ENCODE results near the gene FOXP3.

FOXP3 gene

DNA sequence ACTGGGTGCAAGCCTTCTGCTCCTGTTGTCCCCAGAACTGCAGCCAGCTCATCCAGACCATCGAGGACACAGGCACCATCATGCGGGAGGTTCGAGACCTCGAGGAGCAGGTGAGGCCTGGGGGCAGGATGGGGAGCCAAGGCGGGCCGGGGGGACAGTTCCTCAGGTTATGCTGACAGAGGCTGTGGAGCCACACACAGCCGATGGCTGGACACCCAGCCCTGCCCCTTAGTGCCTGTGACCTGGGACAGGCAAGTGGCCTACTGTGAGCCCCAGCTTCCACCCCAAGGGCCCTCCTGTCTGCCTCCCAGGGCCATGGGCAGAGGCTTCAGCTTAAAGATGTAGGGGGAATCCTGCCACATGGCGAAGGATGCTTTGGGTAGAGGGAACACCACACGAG lies 14.9 kb downstream of the FOXP3 start:
- DNase-seq (ENCODE audit: low spot score) = no peak

- DNase-seq (ENCODE audit: low spot score) = no peak
Observed at GRCh38 chrX:49249071-49249470, 15.4 kb downstream of the FOXP3 start.

DNA sequence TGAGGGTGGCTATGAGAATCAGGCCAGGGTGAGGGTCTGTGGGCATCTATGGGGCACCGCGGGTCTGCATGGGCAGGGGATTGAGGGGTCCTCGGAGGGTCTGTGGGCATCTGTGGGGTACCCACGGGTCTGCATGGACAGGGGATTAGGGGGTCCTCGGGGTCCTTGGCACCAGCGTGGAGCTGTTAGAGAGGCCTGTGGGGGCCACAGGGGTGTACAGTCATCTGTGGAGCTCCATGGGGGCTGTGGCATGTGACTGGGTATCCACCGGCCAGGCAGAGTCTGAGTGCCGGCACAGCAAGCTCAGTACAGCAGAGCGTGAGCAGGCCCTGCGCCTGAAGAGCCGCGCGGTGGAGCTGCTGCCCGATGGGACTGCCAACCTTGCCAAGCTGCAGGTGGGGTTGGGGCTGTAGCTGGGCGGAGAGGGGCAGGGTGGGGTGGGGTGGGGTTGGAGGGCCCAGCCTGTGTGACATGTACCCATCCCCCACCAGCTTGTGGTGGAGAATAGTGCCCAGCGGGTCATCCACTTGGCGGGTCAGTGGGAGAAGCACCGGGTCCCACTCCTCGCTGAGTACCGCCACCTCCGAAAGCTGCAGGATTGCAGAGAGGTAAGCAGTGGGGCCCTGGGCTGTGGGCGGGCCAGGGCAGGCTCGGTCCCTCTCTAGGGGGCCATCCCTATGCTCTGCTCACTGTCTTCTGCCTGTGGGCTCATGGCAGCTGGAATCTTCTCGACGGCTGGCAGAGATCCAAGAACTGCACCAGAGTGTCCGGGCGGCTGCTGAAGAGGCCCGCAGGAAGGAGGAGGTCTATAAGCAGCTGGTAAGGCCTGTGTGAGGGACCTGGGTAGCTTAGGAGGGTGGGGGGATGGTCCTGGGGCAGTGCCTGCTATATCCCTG lies 16.3 kb downstream of the FOXP3 start:
- no peak for DNase-seq (ENCODE audit: low spot score)

- DNase-seq (ENCODE audit: low spot score) = no peak
Observed at GRCh38 chrX:49247346-49247745, 17.2 kb downstream of the FOXP3 start.

- DNase-seq (ENCODE audit: low spot score) = no peak
Observed at GRCh38 chrX:49246541-49246940, 18.0 kb downstream of the FOXP3 start.

DNA sequence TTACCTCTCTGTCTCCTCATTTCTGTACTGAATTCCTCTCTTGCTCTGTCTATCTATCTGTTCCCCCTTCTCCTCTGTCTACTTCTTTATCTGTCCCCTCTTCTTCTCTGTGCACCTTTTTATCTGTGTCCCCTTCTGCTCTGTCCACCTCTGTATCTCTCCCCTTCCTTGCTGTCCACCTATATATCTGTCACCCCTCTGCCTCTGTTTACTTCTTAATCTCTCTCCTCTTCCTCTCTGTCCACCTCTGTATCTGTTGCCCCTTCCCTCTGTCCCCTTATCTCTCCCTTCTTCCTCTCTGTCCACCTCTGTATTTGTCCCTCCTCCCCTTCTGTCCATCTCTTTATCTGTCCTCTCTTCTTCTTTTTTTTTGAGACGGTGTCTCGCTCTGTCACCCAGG lies 20.3 kb downstream of the FOXP3 start:
- no peak for DNase-seq (ENCODE audit: low spot score)

DNA sequence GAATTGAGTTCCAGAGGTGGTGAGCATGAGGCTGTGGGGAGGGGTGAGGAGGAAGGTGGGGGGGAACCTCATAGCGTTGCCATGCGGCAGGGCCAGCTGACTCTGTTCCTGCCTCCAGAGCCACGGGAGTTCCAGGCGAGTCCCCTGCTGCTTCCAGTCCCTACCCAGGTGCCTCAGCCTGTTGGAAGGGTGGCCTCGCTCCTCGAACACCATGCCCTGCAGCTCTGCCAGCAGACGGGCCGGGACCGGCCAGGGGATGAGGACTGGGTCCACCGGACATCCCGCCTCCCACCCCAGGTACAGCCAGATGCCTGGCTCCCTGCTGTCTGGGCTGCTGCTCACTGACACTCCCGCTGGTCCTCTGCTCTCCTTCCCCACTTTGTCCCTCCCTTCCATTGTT lies 21.3 kb downstream of the FOXP3 start:
- no peak for DNase-seq (ENCODE audit: low spot score)

DNA sequence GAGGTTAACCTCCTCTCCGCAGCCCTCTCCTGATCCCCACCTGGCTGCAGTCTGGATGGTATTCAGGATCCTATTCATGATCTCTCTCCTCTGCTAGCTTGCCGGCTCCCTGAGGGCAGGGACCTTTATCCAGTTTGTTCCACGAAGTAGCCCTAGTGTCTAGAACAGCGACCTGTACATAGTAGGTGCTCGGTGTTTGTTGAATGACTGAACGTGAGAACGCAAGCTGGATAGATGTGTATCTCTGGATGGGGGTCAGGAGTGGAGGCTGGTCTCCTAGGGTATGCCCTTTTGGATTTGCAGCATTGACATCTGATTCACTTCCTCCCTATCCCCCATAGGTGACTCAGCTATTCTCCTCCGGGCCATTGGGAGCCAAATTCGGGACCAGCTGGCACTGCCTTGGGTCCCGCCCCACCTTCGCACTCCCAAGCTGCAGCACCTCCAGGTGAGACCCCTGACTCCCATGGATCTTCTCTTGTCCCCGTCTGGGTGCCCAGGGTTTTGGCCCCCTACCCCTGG lies 21.9 kb downstream of the FOXP3 start:
- DNase-seq (ENCODE audit: low spot score) = no peak

DNA sequence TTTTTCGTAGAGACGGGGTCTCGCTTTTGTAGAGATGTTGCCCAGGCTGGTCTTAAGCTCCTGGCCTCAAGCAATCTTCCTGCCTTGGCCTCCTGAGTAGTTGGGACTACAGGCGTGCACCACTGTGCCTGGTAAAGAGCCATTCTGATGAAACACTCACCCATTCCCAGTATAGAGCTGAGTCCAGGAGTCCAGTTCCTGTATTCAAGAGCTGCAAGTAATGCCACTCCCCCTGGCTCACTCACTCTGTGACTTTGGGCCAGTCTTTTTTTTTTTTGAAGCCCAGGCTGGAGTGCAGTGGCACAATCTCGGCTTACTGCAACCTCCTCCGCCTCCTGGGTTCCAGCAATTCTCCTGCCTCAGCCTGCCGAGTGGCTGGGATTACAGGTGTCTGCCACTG lies 25.8 kb downstream of the FOXP3 start:
- no peak for DNase-seq (ENCODE audit: low spot score)

DNA sequence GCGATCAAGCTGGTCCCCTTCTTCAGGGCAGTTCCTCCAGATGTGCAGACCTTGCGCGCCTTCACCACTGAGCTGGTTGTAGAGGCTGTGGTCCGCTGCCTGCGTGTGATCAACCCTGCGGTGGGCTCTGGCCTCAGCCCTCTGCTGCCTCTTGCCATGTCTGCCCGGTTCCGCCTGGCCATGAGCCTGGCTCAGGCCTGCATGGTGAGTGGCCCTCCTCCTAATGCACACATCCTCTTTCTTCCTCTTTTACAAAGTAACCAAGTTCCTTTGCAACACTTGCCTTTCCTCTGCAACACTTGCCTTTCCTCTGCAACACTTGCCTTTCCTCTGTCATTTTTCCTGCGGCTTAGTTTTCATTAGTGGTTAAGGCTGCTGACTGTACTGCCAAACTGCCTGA lies 27.4 kb downstream of the FOXP3 start:
- DNase-seq (ENCODE audit: low spot score) = no peak

DNA sequence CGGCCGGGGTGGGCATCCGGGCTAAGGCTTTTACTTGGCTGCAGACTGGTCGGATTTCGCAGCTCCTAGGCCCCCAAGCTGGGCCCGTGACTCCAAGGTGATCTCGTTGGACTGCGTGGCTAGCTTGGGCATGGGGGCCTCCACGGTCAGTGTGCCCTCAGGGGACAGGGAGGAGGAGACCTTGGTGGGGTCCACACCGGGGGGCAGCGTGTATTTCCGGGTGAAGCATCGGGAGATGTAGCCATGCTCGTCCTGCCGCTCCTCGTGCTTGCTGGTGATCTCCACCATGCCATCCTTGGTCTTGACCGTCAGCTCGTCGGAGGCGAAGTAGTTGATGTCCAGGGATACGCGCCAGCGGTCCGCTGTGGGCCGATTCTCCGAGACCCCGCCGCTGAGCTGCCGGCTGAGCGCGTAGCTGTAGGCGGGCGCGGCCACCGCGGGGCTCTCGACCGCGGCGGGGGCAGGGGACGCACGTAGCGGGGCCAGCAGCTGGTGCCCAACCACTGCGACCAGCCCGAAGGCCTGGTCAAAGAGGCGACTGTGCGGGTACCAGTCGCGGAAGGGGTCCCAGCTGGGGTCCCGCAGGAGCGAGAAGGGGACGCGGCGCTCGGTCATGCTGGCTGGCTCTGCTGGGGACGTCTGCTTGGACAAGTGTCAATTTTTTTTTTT lies 30.5 kb downstream of the FOXP3 start:
- DNase-seq (ENCODE audit: low spot score) = no peak

DNA sequence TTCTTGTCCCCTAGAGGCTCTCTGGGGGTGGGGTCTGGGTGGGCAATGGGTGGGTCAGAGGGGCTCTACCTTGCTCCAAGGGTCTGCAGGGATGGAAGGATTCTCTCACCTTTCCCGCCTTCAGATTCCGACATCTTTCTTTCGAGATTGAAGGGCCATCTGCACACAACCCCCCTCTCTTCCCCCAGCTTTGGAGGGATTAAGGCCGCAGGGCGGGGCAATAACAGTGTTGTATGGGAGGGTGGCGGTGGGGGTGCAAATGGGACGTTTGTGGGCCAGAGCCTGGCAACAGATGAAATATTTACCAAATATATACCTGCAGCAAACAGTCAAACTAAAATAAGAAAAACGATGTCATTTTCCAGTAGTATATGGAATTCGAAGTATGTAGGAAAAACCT lies 31.3 kb downstream of the FOXP3 start, which contains the start of gene CACNA1F:
CACNA1F (minus strand) TSS at position 165 of the 400 bp plus-strand sequence; CDS start at position 134, 31 bp downstream.
- no peak for DNase-seq (ENCODE audit: low spot score)

DNA sequence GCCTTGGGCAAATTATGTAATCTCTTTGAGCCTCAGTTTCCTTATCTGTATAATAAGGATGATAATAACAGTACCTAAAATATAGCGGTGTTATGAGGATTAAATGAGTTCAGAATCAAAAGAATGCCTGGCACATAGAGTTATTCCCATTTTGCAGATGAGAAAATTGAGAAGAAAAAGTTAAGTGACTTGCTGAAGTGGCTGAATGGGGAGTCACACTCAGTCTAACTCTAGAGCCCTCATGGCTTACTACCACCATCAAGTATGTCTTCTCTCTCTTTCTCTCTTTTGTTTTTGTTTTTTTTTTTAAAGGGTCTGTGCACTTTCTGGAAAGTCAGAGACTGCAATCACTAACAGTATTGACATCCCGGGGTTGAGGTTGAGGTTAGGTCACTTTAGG lies 32.0 kb downstream of the FOXP3 start:
- DNase-seq (ENCODE audit: low spot score) = no peak

DNA sequence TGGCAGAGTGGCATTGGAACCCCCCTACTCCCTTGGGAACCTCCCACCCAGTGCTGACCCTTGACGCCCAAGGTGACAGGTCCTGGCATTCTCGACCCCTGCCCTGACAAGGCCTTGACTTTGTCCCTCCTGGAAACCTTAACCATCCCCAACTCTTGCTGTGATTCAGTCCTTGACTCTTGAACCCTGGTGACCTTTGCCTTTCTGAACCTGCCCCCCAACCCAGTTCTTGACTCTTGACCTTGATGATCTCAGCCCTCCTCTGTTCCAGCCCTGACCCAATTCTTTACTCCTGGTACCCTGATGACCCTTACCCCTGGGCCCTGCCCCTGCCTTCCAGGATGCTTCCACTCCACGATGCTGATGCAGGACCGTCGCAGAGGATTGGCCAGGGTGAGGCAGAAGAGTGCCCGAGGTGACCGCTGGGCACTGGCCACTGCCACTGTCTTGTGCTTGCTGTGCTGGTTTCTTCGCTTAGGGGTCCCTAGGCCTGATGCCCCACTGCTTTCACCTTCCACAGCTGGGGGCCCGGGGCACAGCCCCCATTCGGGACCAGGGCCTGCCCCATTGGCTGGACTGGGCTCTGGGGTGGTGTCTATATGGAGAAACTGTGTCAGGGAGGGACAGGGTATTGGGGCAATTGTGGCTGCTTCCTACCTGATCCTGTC lies 33.0 kb downstream of the FOXP3 start:
- DNase-seq (ENCODE audit: low spot score) = no peak

DNA sequence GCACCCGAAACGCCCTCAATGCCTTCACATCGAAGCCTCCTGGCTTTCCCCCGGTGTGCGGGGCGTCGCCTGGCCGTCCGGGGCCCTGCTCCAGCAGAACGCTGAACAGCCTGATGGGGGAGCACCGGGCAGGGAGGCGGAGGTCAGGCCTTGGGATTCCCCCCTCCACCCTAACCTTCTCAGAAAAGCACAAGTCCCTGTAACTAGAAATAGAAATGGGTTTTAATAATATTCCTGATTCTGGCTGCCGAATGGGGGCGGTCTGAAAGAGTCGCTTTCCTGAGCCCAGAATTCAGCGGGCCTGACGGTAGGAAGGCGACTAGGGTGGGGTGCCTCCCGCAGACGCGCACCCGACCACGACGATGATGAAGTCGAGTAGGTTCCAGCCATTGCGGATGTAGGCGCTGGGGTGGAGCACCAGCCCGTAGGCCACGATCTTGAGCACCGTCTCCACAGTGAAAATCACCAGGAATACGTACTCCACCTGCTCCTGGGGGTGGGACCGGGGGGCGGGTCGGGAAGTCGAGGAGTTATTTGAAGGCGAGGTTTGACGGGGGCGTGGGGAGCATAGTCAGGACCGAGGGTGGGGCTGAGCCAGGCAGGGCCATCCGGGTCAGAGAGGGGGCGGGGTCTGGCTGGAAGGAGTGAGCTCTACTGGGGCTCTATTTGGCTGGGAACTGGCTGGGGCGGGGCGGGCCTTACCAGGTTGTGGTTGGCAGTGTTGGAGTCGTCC lies 33.8 kb downstream of the FOXP3 start:
- DNase-seq (ENCODE audit: low spot score) = no peak

- DNase-seq (ENCODE audit: low spot score) = no peak
Observed at GRCh38 chrX:49228185-49228584, 36.3 kb downstream of the FOXP3 start.

GRCh38 chrX:49227726-49228125 lies 36.8 kb downstream of the FOXP3 start:
- DNase-seq (ENCODE audit: low spot score) = no peak

- no peak for DNase-seq (ENCODE audit: low spot score)
Observed at GRCh38 chrX:49226946-49227345, 37.6 kb downstream of the FOXP3 start.

DNA sequence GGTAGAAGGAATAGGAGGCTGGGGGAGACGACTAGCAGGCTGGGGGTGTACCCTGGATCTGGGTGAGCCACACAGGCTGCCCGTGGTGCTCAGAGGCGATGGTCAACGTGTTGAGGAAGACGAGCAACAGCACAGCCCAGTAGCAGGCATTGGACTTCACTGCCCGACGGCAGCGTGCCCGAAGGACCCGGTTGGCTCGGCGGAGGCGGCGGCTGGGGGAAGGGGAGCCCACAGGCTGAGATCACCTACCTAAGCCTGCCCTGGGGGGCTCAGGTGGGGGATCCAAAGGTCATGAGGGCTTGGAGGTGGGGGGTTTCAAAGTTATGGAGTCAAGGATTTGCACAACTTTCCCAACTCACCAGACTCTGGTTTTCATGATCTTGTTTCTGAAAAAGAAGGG lies 38.7 kb downstream of the FOXP3 start:
- DNase-seq (ENCODE audit: low spot score) = no peak

DNA sequence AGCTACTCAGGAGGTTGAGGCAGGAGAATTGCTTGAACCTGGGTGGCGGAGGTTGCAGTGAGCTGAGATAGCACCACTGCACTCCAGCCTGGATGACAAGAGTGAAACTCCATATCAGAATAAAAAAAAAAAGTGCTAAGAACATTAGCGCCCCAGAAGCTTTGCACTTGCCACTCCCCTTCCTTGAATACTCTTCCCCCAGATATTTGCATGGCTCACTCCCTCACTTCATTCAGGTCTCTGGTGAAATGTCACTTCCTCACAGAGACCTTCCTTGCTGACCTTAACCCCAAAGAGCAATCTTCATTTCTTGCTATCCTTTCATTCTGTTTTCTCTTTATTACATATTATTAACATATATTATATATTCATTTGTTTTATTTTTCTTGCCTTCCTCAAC lies 42.6 kb downstream of the FOXP3 start:
- no peak for DNase-seq (ENCODE audit: low spot score)

GRCh38 chrX:49220100-49220499 lies 44.4 kb downstream of the FOXP3 start:
- no peak for DNase-seq (ENCODE audit: low spot score)

- no peak for DNase-seq (ENCODE audit: low spot score)
Observed at GRCh38 chrX:49214996-49215526, 49.4 kb downstream of the FOXP3 start.
